ENCODE measurements around the gene PKP2. TPM values are rescaled to one million over a fixed set of nuclear protein-coding genes. Genes with fewer than 3 reads are reported as not detected.
"Not testable (repeated sequence)": the region's sequence is repeated elsewhere in the genome, so short reads cannot be mapped to it uniquely, and the experiment has no call there.

The PKP2 gene
- total RNA-seq, 1 donor from 2014 or later = 5.2 TPM

DNA sequence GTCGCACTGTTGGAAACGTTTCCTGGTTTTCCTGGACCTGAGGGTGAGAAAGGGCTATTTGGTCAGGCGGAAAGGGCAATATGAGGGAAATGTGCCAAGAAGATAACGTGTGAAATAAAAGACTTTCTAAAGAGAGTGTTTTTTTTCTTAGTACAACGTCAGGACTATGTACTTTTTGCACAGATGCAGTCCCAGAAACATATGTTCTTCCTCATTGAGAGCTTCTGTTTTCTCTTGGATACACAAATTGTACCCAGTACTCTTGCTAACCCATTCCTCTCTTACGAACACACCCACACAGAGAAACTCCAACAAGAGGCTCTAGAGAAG lies 669 bp upstream of the PKP2 start:
- Histone ChIP-seq H3K9me3 (ENCODE audit: control insufficient read depth in 3 of 3, low read length in 3 of 3) (no peaks in the 10 kb centered on the region), H3K36me3 (ENCODE audit: control insufficient read depth in 3 of 3, insufficient read depth in 3 of 3, low read length in 3 of 3) (no peaks in the 10 kb centered on the region), H3K4me3 (ENCODE audit: low read length in 3 of 3) (peak overlapping the region; percentile 58 to 63 (median 60)), H3K27ac (ENCODE audit: low read depth, low read length) (no peak overlapping the region), H3K4me1 (ENCODE audit: control insufficient read depth in 3 of 3, insufficient read depth in 3 of 3, low read length in 3 of 3) (peaks cover 6 to 9% (median 7%) of the 10 kb centered on the region in 3 donors), H3K9ac (ENCODE audit: low read depth in 1 of 3, low read length in 3 of 3) (peak overlapping the region in 1 of 3 donors; percentile 54), H3K27me3 (ENCODE audit: control insufficient read depth in 3 of 3, insufficient read depth in 3 of 3, low read length in 3 of 3) (peaks cover 18 to 23% (median 20%) of the 10 kb centered on the region in 3 donors)

DNA sequence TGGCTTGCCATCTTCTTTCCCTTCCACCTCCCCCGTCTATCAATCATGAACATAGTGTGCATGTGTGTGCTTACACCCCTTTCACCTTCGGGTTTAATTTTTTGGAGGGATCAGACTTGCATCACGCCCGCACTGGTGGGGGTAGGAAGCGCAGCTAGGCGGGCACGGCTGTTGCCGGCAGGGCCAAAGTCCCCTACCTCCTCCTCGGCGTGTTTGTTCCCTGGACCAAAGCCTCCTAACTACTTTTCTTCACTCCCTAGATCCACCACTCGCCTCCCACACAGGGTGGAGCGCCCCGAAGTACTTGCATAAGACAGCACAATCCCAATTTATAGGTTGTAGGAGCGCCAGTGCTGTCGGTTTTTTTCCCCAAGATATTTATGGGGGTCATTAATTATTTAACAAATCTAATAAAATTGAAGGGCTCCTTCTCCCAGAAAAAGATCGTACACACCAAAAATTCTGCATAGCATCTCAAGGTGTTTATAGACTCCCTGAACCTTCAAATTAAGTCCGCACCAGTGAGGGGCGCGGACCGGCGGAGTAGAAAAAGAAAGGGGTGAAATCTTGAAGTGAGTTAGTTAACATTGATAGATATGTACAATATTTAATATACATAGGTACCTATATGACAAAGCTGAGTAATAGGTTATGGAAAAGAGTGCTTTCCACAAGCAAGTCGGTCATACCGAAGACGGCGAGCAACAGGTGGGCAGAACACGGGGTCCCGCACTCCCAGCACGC lies 717 bp downstream of the PKP2 start:
- Histone ChIP-seq H3K27me3 (ENCODE audit: control insufficient read depth in 3 of 3, insufficient read depth in 3 of 3, low read length in 3 of 3) (peaks cover 18 to 23% (median 20%) of the 10 kb centered on the region in 3 donors), H3K4me1 (ENCODE audit: control insufficient read depth in 3 of 3, insufficient read depth in 3 of 3, low read length in 3 of 3) (peaks cover 6 to 9% (median 7%) of the 10 kb centered on the region in 3 donors), H3K4me3 (ENCODE audit: low read length in 3 of 3) (peak overlapping the region; percentile 59 to 65 (median 60)), H3K27ac (ENCODE audit: low read depth, low read length) (no peak overlapping the region), H3K9ac (ENCODE audit: low read depth in 1 of 3, low read length in 3 of 3) (peak overlapping the region in 2 of 3 donors; percentile 50 to 54), H3K36me3 (ENCODE audit: control insufficient read depth in 3 of 3, insufficient read depth in 3 of 3, low read length in 3 of 3) (no peaks in the 10 kb centered on the region), H3K9me3 (ENCODE audit: control insufficient read depth in 3 of 3, low read length in 3 of 3) (no peaks in the 10 kb centered on the region)

DNA sequence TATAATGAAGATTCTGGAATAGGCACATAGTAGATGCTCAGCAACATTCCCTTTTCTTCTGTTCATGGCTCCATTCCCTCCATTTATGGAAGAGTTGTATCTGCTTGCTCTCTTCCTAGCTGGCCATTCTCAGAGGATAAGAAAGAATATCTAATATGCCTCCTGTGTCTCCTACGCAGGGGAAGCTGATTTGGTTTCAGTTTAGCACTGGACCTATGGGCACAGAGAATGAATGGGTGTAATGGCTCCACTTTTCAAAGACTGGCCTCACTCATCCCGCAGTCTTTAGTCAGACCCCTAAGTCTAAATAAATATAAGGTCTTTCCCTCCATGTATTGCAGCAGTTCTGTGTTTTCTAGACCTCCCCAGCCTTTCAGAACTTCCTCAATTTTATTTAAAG lies 2.0 kb downstream of the PKP2 start:
- H3K4me3 ChIP-seq (ENCODE audit: low read length in 3 of 3) = no peak overlapping the region
- H3K27ac ChIP-seq (ENCODE audit: low read depth, low read length) = no peak overlapping the region
- H3K27me3 ChIP-seq (ENCODE audit: control insufficient read depth in 3 of 3, insufficient read depth in 3 of 3, low read length in 3 of 3) = peaks cover 17 to 23% (median 18%) of the 10 kb centered on the region in 3 donors
- no peak overlapping the region for H3K9ac ChIP-seq (ENCODE audit: low read depth in 1 of 3, low read length in 3 of 3)
- H3K36me3 ChIP-seq (ENCODE audit: control insufficient read depth in 3 of 3, insufficient read depth in 3 of 3, low read length in 3 of 3) = no peaks in the 10 kb centered on the region
- H3K9me3 ChIP-seq (ENCODE audit: control insufficient read depth in 3 of 3, low read length in 3 of 3) = no peaks in the 10 kb centered on the region
- peaks cover 6 to 9% (median 7%) of the 10 kb centered on the region in 3 donors for H3K4me1 ChIP-seq (ENCODE audit: control insufficient read depth in 3 of 3, insufficient read depth in 3 of 3, low read length in 3 of 3)

DNA sequence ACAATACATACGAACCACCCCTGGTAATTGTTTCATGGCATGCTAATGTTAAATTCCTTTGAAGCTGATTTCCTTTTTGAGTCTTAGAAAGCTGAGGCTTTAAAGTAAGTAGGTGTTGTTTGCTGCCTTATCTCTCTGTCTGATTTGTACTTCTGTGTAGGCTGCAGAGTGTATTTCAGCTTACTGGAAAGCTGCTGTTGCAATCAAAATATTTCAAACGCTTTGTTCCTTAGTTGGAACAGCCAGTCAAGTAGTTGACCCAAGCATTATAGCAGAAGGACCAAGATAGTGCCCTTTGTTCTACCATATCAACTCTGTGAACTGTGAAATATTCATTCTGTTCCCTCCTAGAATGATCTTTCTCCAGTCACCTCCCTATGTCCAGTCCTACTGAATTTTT lies 3.1 kb downstream of the PKP2 start:
- H3K4me3 ChIP-seq (ENCODE audit: low read length in 3 of 3) = no peak overlapping the region
- no peaks in the 10 kb centered on the region for H3K36me3 ChIP-seq (ENCODE audit: control insufficient read depth in 3 of 3, insufficient read depth in 3 of 3, low read length in 3 of 3)
- peaks cover 17 to 23% (median 18%) of the 10 kb centered on the region in 3 donors for H3K27me3 ChIP-seq (ENCODE audit: control insufficient read depth in 3 of 3, insufficient read depth in 3 of 3, low read length in 3 of 3)
- H3K9me3 ChIP-seq (ENCODE audit: control insufficient read depth in 3 of 3, low read length in 3 of 3) = no peaks in the 10 kb centered on the region
- no peak overlapping the region for H3K9ac ChIP-seq (ENCODE audit: low read depth in 1 of 3, low read length in 3 of 3)
- H3K4me1 ChIP-seq (ENCODE audit: control insufficient read depth in 3 of 3, insufficient read depth in 3 of 3, low read length in 3 of 3) = peaks cover 6 to 9% (median 7%) of the 10 kb centered on the region in 3 donors
- no peak overlapping the region for H3K27ac ChIP-seq (ENCODE audit: low read depth, low read length)

DNA sequence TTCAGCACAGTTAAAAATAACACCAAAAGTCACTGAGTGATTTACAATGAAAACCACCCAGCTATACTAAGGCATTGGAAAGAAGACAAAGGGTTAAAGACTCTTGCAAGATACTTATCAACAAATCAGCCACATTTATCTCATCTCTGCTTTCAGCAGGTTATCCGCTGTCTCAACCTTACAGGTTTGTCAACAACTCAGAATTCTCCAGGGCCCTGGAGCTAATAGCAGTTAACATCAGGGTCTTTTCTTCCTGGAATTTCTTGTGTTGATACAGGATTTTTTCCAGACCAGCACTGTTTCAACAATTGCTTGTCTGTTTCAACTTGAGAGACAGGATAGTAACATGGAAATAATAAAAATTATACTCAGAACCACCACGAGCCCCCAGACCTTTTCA lies 3.5 kb downstream of the PKP2 start:
- peaks cover 17 to 23% (median 18%) of the 10 kb centered on the region in 3 donors for H3K27me3 ChIP-seq (ENCODE audit: control insufficient read depth in 3 of 3, insufficient read depth in 3 of 3, low read length in 3 of 3)
- H3K27ac ChIP-seq (ENCODE audit: low read depth, low read length) = no peak overlapping the region
- no peaks in the 10 kb centered on the region for H3K36me3 ChIP-seq (ENCODE audit: control insufficient read depth in 3 of 3, insufficient read depth in 3 of 3, low read length in 3 of 3)
- peaks cover 6 to 9% (median 7%) of the 10 kb centered on the region in 3 donors for H3K4me1 ChIP-seq (ENCODE audit: control insufficient read depth in 3 of 3, insufficient read depth in 3 of 3, low read length in 3 of 3)
- no peaks in the 10 kb centered on the region for H3K9me3 ChIP-seq (ENCODE audit: control insufficient read depth in 3 of 3, low read length in 3 of 3)
- no peak overlapping the region for H3K4me3 ChIP-seq (ENCODE audit: low read length in 3 of 3)
- no peak overlapping the region for H3K9ac ChIP-seq (ENCODE audit: low read depth in 1 of 3, low read length in 3 of 3)

DNA sequence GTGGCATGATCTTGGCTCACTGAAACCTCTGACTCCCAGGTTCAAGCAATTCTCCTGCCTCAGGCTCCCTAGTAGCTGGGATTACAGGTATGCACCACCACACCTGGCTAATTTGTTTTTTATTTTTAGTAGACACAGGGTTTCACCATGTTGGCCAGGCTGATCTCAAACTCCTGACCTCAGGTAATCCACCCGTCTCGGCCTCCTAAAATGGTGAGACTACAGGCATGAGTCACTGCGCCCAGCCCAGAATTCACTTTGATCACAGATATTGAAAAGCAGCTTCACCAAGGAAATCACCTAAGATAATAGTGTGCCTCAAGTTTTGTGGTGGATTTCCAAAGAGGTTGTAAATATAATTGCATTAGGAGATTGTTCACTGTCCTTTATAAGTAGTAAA lies 4.2 kb downstream of the PKP2 start:
- peaks cover 17 to 23% (median 18%) of the 10 kb centered on the region in 3 donors for H3K27me3 ChIP-seq (ENCODE audit: control insufficient read depth in 3 of 3, insufficient read depth in 3 of 3, low read length in 3 of 3)
- not testable (repeated sequence) for H3K4me1 ChIP-seq (ENCODE audit: control insufficient read depth in 3 of 3, insufficient read depth in 3 of 3, low read length in 3 of 3); H3K9me3 ChIP-seq (ENCODE audit: control insufficient read depth in 3 of 3, low read length in 3 of 3); H3K27ac ChIP-seq (ENCODE audit: low read depth, low read length); H3K4me3 ChIP-seq (ENCODE audit: low read length in 3 of 3); H3K9ac ChIP-seq (ENCODE audit: low read depth in 1 of 3, low read length in 3 of 3); H3K36me3 ChIP-seq (ENCODE audit: control insufficient read depth in 3 of 3, insufficient read depth in 3 of 3, low read length in 3 of 3)

DNA sequence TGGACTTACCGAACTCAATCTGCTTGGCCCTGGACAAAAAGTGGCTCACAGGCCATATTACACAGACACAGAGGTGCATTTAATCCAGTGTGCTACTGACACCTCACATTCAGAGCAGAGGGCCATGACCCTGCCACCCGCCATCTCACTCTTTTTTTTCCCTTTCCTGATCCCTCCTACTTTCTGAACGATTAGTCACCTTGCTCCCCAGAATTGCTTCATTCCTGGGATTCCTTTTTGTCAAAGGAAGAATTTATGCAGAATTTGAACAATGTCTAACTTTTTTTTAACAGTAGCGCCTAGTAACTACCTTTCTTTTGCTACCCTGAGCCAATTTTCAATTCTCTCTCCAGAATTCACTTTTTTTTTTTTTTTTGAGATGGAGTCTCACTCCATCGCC lies 4.6 kb downstream of the PKP2 start:
- H3K27me3 ChIP-seq (ENCODE audit: control insufficient read depth in 3 of 3, insufficient read depth in 3 of 3, low read length in 3 of 3) = peaks cover 17 to 21% (median 18%) of the 10 kb centered on the region in 3 donors
- no peak overlapping the region for H3K9ac ChIP-seq (ENCODE audit: low read depth in 1 of 3, low read length in 3 of 3)
- peaks cover 3 to 9% (median 7%) of the 10 kb centered on the region in 3 donors for H3K4me1 ChIP-seq (ENCODE audit: control insufficient read depth in 3 of 3, insufficient read depth in 3 of 3, low read length in 3 of 3)
- no peaks in the 10 kb centered on the region for H3K36me3 ChIP-seq (ENCODE audit: control insufficient read depth in 3 of 3, insufficient read depth in 3 of 3, low read length in 3 of 3)
- no peaks in the 10 kb centered on the region for H3K9me3 ChIP-seq (ENCODE audit: control insufficient read depth in 3 of 3, low read length in 3 of 3)
- no peak overlapping the region for H3K4me3 ChIP-seq (ENCODE audit: low read length in 3 of 3)
- no peak overlapping the region for H3K27ac ChIP-seq (ENCODE audit: low read depth, low read length)

DNA sequence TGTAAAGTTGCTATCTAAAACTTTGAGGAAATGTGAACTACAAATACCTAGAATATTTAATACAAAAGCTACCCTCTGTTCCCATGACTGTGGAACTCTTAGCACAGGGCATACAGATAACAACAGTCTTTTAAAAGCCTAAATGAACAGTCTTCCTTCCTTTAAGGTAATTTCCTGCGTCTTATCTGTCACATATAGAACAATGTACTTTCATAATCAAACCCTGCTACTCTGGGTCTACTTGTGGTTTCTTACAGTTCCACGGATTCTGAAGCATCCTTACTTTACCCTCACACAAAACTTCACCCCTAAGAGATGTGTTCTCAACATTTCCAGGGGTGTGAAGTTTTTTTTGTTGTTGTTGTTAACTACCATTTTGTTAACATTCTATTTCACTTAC lies 5.1 kb downstream of the PKP2 start:
- no peak overlapping the region for H3K4me3 ChIP-seq (ENCODE audit: low read length in 3 of 3)
- peaks cover 17 to 21% (median 18%) of the 10 kb centered on the region in 3 donors for H3K27me3 ChIP-seq (ENCODE audit: control insufficient read depth in 3 of 3, insufficient read depth in 3 of 3, low read length in 3 of 3)
- H3K9ac ChIP-seq (ENCODE audit: low read depth in 1 of 3, low read length in 3 of 3) = no peak overlapping the region
- no peaks in the 10 kb centered on the region for H3K9me3 ChIP-seq (ENCODE audit: control insufficient read depth in 3 of 3, low read length in 3 of 3)
- H3K36me3 ChIP-seq (ENCODE audit: control insufficient read depth in 3 of 3, insufficient read depth in 3 of 3, low read length in 3 of 3) = no peaks in the 10 kb centered on the region
- no peak overlapping the region for H3K27ac ChIP-seq (ENCODE audit: low read depth, low read length)
- H3K4me1 ChIP-seq (ENCODE audit: control insufficient read depth in 3 of 3, insufficient read depth in 3 of 3, low read length in 3 of 3) = peaks cover 3 to 9% (median 7%) of the 10 kb centered on the region in 3 donors

DNA sequence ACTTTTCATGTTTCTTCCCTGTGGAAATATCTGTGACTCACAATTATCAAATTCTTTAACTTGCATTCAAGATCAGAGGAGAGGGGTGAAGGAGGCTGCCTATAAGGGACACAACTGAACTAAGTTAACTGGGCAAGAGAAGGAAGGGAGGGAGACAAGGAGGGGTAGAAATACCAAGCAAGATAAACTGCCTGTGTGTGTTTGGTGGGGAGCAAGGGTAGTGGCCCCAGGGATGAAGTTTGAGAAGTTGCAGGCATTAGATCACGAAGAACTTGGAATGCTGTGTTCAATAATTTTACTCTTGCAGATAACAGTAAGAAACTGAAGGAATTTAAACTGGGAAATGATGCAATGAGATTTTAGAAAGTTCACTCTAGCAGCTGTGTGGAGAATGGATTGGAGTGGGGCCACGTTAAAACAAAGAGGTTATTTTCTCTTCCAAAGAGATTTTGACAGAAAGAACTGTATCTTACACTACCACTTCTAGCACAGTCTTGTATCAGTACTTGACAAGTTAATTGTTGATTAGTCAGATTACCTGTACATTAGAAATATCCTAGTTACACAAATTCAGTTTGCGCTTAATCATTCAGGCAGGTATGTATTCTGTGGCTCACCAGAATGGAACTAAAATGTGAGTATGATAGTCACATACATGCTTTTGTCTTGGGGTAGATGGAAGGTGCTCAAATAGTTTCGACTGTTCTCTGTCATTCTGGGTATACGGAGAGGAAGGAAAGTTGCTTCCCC lies 7.4 kb downstream of the PKP2 start:
- no peak overlapping the region for H3K9ac ChIP-seq (ENCODE audit: low read depth in 1 of 3, low read length in 3 of 3)
- H3K9me3 ChIP-seq (ENCODE audit: control insufficient read depth in 3 of 3, low read length in 3 of 3) = no peaks in the 10 kb centered on the region
- no peak overlapping the region for H3K4me3 ChIP-seq (ENCODE audit: low read length in 3 of 3)
- H3K36me3 ChIP-seq (ENCODE audit: control insufficient read depth in 3 of 3, insufficient read depth in 3 of 3, low read length in 3 of 3) = no peaks in the 10 kb centered on the region
- no peak overlapping the region for H3K27ac ChIP-seq (ENCODE audit: low read depth, low read length)
- no peaks in the 10 kb centered on the region for H3K4me1 ChIP-seq (ENCODE audit: control insufficient read depth in 3 of 3, insufficient read depth in 3 of 3, low read length in 3 of 3)
- peaks cover 0 to 1% (median under 1%) of the 10 kb centered on the region in 3 donors for H3K27me3 ChIP-seq (ENCODE audit: control insufficient read depth in 3 of 3, insufficient read depth in 3 of 3, low read length in 3 of 3)

DNA sequence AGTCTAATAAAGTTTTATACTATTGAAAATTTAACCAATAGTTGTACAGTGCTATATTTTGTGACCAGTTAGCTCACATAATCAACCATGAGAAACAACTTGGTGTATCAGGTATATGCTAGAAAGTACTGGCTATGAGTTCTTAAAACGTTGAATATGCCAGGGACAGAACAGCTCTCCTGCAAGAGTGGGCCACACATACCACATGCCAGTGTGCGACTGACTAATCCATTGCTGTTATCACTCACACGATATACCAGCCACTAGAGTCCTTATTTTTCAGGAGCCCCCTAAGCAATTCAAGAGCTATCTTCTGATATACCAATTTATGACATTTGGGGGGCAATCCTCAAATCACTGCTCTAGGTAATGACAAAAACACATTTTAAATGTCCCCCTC lies 9.5 kb downstream of the PKP2 start:
- Histone ChIP-seq H3K27ac (ENCODE audit: low read depth, low read length) (no peak overlapping the region), H3K4me1 (ENCODE audit: control insufficient read depth in 3 of 3, insufficient read depth in 3 of 3, low read length in 3 of 3) (no peaks in the 10 kb centered on the region), H3K9ac (ENCODE audit: low read depth in 1 of 3, low read length in 3 of 3) (no peak overlapping the region), H3K9me3 (ENCODE audit: control insufficient read depth in 3 of 3, low read length in 3 of 3) (no peaks in the 10 kb centered on the region), H3K27me3 (ENCODE audit: control insufficient read depth in 3 of 3, insufficient read depth in 3 of 3, low read length in 3 of 3) (no peaks in the 10 kb centered on the region), H3K36me3 (ENCODE audit: control insufficient read depth in 3 of 3, insufficient read depth in 3 of 3, low read length in 3 of 3) (no peaks in the 10 kb centered on the region), H3K4me3 (ENCODE audit: low read length in 3 of 3) (no peak overlapping the region)
